ENCODE results near the gene FGF14.
"Not testable (repeated sequence)": the region's sequence is repeated elsewhere in the genome, so short reads cannot be mapped to it uniquely, and the experiment has no call there.

FGF14 gene

GRCh38 chr13:102170305-102170704, 231.5 kb downstream of the FGF14 start:
- Mint-ChIP-seq H3K27ac (no peak overlapping the region), H3K27me3 (no peaks in the 10 kb centered on the region), H3K36me3 (ENCODE audit: low read depth) (no peaks in the 10 kb centered on the region), H3K4me1 (ENCODE audit: low read depth) (no peaks in the 10 kb centered on the region), H3K4me3 (no peak overlapping the region), H3K9me3 (no peaks in the 10 kb centered on the region)
- intact Hi-C loops (cut with micrococcal nuclease): no loop called here

GRCh38 chr13:102169471-102170015, 232.3 kb downstream of the FGF14 start:
- Mint-ChIP-seq H3K27me3 (no peaks in the 10 kb centered on the region), H3K36me3 (ENCODE audit: low read depth) (no peaks in the 10 kb centered on the region), H3K27ac (no peak overlapping the region), H3K4me3 (no peak overlapping the region), H3K4me1 (ENCODE audit: low read depth) (no peaks in the 10 kb centered on the region), H3K9me3 (no peaks in the 10 kb centered on the region)
- intact Hi-C loops (cut with micrococcal nuclease): no loop called here

- Mint-ChIP-seq H3K4me3 (no peak overlapping the region), H3K27ac (no peak overlapping the region), H3K27me3 (no peaks in the 10 kb centered on the region), H3K4me1 (ENCODE audit: low read depth) (no peaks in the 10 kb centered on the region), H3K36me3 (ENCODE audit: low read depth) (no peaks in the 10 kb centered on the region), H3K9me3 (no peaks in the 10 kb centered on the region)
- intact Hi-C loops (cut with micrococcal nuclease): no loop called here
These were observed 249.1 kb downstream of the FGF14 start for GRCh38 chr13:102152790-102153189.

- Mint-ChIP-seq H3K4me1 (ENCODE audit: low read depth) (no peaks in the 10 kb centered on the region), H3K4me3 (no peak overlapping the region)
These were observed 254.5 kb downstream of the FGF14 start for GRCh38 chr13:102147353-102147752.

GRCh38 chr13:102145750-102146149, 256.1 kb downstream of the FGF14 start:
- intact Hi-C loops (cut with micrococcal nuclease): no loop called here
- Mint-ChIP-seq H3K27me3 (no peaks in the 10 kb centered on the region), H3K4me1 (ENCODE audit: low read depth) (no peaks in the 10 kb centered on the region), H3K36me3 (ENCODE audit: low read depth) (no peaks in the 10 kb centered on the region), H3K4me3 (no peak overlapping the region), H3K27ac (no peak overlapping the region), H3K9me3 (no peaks in the 10 kb centered on the region)

More at GRCh38 chr13:102147353-102147752, 254.5 kb downstream of the FGF14 start:
- H3K9me3 Mint-ChIP-seq: no peaks in the 10 kb centered on the region
- no peak overlapping the region for H3K27ac Mint-ChIP-seq
- no peaks in the 10 kb centered on the region for H3K36me3 Mint-ChIP-seq (ENCODE audit: low read depth)
- intact Hi-C loops (cut with micrococcal nuclease): no loop called here
- no peaks in the 10 kb centered on the region for H3K27me3 Mint-ChIP-seq

- intact Hi-C loops (cut with micrococcal nuclease): loop anchor here (5.0 kb wide), 1 partner anchor 415 kb away; no protein-coding TSS in a partner anchor
- Mint-ChIP-seq H3K36me3 (ENCODE audit: low read depth) (no peaks in the 10 kb centered on the region), H3K9me3 (no peaks in the 10 kb centered on the region), H3K27me3 (no peaks in the 10 kb centered on the region), H3K4me3 (no peak overlapping the region), H3K27ac (no peak overlapping the region), H3K4me1 (ENCODE audit: low read depth) (no peaks in the 10 kb centered on the region)
These were observed 259.4 kb downstream of the FGF14 start for GRCh38 chr13:102142473-102142826.

GRCh38 chr13:102141625-102142472, 260.0 kb downstream of the FGF14 start:
- Mint-ChIP-seq H3K9me3 (no peaks in the 10 kb centered on the region), H3K36me3 (ENCODE audit: low read depth) (no peaks in the 10 kb centered on the region), H3K27ac (no peak overlapping the region), H3K4me3 (no peak overlapping the region), H3K27me3 (no peaks in the 10 kb centered on the region), H3K4me1 (ENCODE audit: low read depth) (no peaks in the 10 kb centered on the region)
- intact Hi-C loops (cut with micrococcal nuclease): loop anchor here (5.0 kb wide), 1 partner anchor 415 kb away; no protein-coding TSS in a partner anchor

GRCh38 chr13:102139626-102140025, 262.2 kb downstream of the FGF14 start:
- Mint-ChIP-seq H3K4me1 (ENCODE audit: low read depth) (no peaks in the 10 kb centered on the region), H3K27ac (no peak overlapping the region), H3K27me3 (no peaks in the 10 kb centered on the region), H3K9me3 (no peaks in the 10 kb centered on the region), H3K36me3 (ENCODE audit: low read depth) (no peaks in the 10 kb centered on the region), H3K4me3 (no peak overlapping the region)
- intact Hi-C loops (cut with micrococcal nuclease): loop anchor here (5.0 kb wide), 1 partner anchor 418 kb away; no protein-coding TSS in a partner anchor

GRCh38 chr13:102138635-102139190, 263.1 kb downstream of the FGF14 start:
- intact Hi-C loops (cut with micrococcal nuclease): no loop called here
- no peaks in the 10 kb centered on the region for H3K9me3 Mint-ChIP-seq
- H3K36me3 Mint-ChIP-seq (ENCODE audit: low read depth): no peaks in the 10 kb centered on the region
- H3K27me3 Mint-ChIP-seq: no peaks in the 10 kb centered on the region
- no peaks in the 10 kb centered on the region for H3K4me1 Mint-ChIP-seq (ENCODE audit: low read depth)
- no peak overlapping the region for H3K27ac Mint-ChIP-seq
- H3K4me3 Mint-ChIP-seq: no peak overlapping the region

GRCh38 chr13:102137904-102138303, 263.9 kb downstream of the FGF14 start:
- H3K27ac Mint-ChIP-seq; intact Hi-C loops (cut with micrococcal nuclease); H3K36me3 Mint-ChIP-seq (ENCODE audit: low read depth); H3K4me1 Mint-ChIP-seq (ENCODE audit: low read depth); H3K9me3 Mint-ChIP-seq; H3K4me3 Mint-ChIP-seq; H3K27me3 Mint-ChIP-seq: not testable (repeated sequence)

- no peaks in the 10 kb centered on the region for H3K36me3 Mint-ChIP-seq (ENCODE audit: low read depth)
- intact Hi-C loops (cut with micrococcal nuclease): no loop called here
- H3K4me3 Mint-ChIP-seq: no peak overlapping the region
- no peaks in the 10 kb centered on the region for H3K27me3 Mint-ChIP-seq
- no peak overlapping the region for H3K27ac Mint-ChIP-seq
- H3K9me3 Mint-ChIP-seq: no peaks in the 10 kb centered on the region
- no peaks in the 10 kb centered on the region for H3K4me1 Mint-ChIP-seq (ENCODE audit: low read depth)
These were observed 265.0 kb downstream of the FGF14 start for GRCh38 chr13:102136735-102137296.

GRCh38 chr13:102132777-102133295, 269.0 kb downstream of the FGF14 start:
- Mint-ChIP-seq H3K4me3 (no peak overlapping the region), H3K27ac (no peak overlapping the region), H3K27me3 (no peaks in the 10 kb centered on the region), H3K4me1 (ENCODE audit: low read depth) (no peaks in the 10 kb centered on the region), H3K36me3 (ENCODE audit: low read depth) (no peaks in the 10 kb centered on the region), H3K9me3 (no peaks in the 10 kb centered on the region)
- intact Hi-C loops (cut with micrococcal nuclease): no loop called here

- Mint-ChIP-seq H3K4me3 (no peak overlapping the region), H3K36me3 (ENCODE audit: low read depth) (no peaks in the 10 kb centered on the region), H3K27me3 (no peaks in the 10 kb centered on the region), H3K4me1 (ENCODE audit: low read depth) (no peaks in the 10 kb centered on the region), H3K9me3 (no peaks in the 10 kb centered on the region), H3K27ac (no peak overlapping the region)
- intact Hi-C loops (cut with micrococcal nuclease): no loop called here
These were observed 270.6 kb downstream of the FGF14 start for GRCh38 chr13:102131246-102131645.

GRCh38 chr13:102128216-102128810, 273.5 kb downstream of the FGF14 start:
- Mint-ChIP-seq H3K36me3 (ENCODE audit: low read depth) (no peaks in the 10 kb centered on the region), H3K27me3 (no peaks in the 10 kb centered on the region), H3K4me1 (ENCODE audit: low read depth) (no peaks in the 10 kb centered on the region), H3K9me3 (no peaks in the 10 kb centered on the region), H3K27ac (no peak overlapping the region), H3K4me3 (no peak overlapping the region)
- intact Hi-C loops (cut with micrococcal nuclease): no loop called here
